HepG2 (cell line): ENCODE results near the gene OR5W2.

ENCODE experiments used
- ELF1 ChIP-seq: sonication (generic); formaldehyde crosslinking; IDR thresholded peaks from 2 replicates; pipeline ENCODE4 v1.4.0; 2020; ENCODE audit warnings: missing genetic modification reagents
- POLR2AphosphoS5 ChIP-seq: IDR thresholded peaks from 2 replicates; pipeline ENCODE4 v1.6.1; 2012; ENCODE audit warnings: low read depth, low read length

DNA sequence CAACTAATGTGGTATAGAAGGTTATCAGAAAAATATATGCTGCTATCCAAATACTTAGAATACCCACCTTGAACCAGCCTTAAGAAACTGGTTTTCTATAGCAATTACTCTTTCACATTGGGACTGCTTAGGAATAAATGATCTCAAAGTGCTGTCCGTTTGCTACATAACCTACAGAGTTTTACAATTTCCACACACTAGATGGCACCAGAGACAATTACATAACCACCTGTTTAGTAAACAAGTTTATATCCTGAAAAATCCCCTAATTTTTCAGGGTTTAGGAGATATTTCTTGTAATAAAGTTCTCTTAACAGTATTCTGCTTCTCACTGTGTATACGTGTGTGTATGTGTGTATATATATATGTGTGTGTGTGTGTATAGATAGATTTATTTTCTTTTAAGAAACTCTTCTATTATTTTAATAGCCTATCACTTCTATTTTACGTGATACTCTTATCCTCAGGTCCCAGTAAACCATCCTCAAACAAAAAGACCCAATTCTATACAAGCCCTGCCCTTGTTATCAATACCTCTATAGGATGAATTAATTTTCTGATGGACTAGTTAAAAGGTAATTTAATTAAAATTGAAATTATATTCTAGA, 28.5 kb upstream of the OR5W2 start:
- TF ChIP-seq ELF1 (CRISPR knock-in tag): no peak
- no peak for TF ChIP-seq POLR2AphosphoS5
